GM12864 (cell line): ENCODE measurements around the gene SLC25A48.

Source experiments
- DNase-seq: peaks from one replicate; pipeline ENCODE4 v3.0.0-alpha.2; 2011; ENCODE audit warnings: low read depth
- H3K4me3 ChIP-seq: 2 replicates; pipeline ENCODE4 v1.5.1; 2011; ENCODE audit warnings: mild to moderate bottlenecking, low read depth, low read length, control low read depth
- TF ChIP-seq, protein P1 (sequence below): IDR thresholded peaks from 2 replicates; pipeline ENCODE4 v1.5.1; 2011; ENCODE audit warnings: low read depth, mild to moderate bottlenecking, moderate library complexity, low read length, control low read depth, inconsistent platforms; ENCODE audit errors: missing control alignments

Gene SLC25A48

DNA sequence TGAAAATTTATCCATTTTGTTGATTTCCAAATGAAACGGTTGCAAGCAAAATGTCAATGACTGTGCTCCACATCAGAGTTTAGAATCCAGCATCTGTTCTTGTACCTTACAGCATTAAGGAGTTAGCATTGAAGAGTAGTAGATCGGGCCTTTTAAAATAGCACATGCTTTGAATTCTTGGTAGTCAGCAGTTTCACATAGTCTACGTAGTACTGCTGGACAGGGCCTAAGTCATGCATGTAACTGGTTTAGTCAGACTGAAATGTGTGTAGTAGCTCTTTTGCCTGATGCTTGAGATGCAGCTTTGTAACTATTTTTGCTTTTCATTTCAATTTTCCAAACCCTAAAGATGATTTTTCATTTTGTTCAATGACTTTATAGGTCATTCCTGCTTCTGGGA, 100.5 kb downstream of the SLC25A48 start:
- TF ChIP-seq, protein P1, sequence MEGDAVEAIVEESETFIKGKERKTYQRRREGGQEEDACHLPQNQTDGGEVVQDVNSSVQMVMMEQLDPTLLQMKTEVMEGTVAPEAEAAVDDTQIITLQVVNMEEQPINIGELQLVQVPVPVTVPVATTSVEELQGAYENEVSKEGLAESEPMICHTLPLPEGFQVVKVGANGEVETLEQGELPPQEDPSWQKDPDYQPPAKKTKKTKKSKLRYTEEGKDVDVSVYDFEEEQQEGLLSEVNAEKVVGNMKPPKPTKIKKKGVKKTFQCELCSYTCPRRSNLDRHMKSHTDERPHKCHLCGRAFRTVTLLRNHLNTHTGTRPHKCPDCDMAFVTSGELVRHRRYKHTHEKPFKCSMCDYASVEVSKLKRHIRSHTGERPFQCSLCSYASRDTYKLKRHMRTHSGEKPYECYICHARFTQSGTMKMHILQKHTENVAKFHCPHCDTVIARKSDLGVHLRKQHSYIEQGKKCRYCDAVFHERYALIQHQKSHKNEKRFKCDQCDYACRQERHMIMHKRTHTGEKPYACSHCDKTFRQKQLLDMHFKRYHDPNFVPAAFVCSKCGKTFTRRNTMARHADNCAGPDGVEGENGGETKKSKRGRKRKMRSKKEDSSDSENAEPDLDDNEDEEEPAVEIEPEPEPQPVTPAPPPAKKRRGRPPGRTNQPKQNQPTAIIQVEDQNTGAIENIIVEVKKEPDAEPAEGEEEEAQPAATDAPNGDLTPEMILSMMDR: no peak
- H3K4me3 ChIP-seq: no peak overlapping the region
- DNase-seq: no peak

DNA sequence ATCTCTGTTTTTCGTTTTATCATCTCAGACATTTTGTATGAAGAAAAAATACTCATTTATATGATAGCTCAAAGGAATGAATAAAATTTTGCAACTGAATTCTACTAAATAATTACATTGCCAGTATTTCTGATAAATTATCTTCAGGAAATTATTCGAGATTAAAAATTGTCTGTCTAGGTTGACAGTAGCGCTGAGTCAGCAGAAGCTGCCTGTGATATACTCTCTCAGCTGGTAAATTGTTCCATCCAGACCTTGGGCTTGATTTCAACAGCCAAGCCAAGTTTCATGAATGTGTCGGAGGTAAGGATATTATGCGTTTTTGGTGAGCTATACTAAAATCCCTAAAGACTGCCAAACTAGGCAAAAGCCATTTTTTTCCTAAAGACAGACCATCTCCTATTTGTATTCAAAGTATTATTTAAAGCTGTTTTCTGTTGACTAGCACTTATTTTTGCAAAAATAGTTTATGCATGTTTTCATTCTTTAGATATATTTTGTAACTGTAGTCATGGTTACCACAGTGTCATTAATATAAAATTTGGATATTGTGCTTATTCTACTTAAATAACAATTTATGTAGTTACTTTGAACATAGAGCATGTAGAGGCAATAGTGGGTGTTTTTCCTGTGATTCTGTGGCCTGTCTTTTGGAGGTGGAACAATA, 102.9 kb downstream of the SLC25A48 start:
- no peak overlapping the region for H3K4me3 ChIP-seq
- DNase-seq: no peak
- TF ChIP-seq, protein P1: no peak
